ENCODE measurements around the gene NKAIN4.

GRCh38 chr20:63220696-63221399 is 33.4 kb downstream of the NKAIN4 start:
- TF ChIP-seq EZH2 (IDR thresholded peaks at IDR 0.05; ENCODE audit: low read depth, unreplicated experiment) (no peak), STAT1 (IDR thresholded peaks at IDR 0.05; ENCODE audit: unreplicated experiment) (no peak), CTCF (conservative IDR thresholded peaks at IDR 0.05; ENCODE audit: low read depth in 2 of 2) (no peak), REST (IDR thresholded peaks at IDR 0.05; ENCODE audit: unreplicated experiment) (no peak)
